GM18519 (cell line): ENCODE results near the gene SMAGP.

Experiments
- ATAC-seq: cut with Tn5 transposase; IDR thresholded peaks from one replicate; pipeline ENCODE4 v1.9.1; 2021; ENCODE audit warnings: mild to moderate bottlenecking, moderate library complexity; ENCODE audit not compliant: unreplicated experiment, low FRiP score

SMAGP gene

GRCh38 chr12:51198568-51199365 is 71.4 kb downstream of the SMAGP start:
- ATAC-seq = no peak

DNA sequence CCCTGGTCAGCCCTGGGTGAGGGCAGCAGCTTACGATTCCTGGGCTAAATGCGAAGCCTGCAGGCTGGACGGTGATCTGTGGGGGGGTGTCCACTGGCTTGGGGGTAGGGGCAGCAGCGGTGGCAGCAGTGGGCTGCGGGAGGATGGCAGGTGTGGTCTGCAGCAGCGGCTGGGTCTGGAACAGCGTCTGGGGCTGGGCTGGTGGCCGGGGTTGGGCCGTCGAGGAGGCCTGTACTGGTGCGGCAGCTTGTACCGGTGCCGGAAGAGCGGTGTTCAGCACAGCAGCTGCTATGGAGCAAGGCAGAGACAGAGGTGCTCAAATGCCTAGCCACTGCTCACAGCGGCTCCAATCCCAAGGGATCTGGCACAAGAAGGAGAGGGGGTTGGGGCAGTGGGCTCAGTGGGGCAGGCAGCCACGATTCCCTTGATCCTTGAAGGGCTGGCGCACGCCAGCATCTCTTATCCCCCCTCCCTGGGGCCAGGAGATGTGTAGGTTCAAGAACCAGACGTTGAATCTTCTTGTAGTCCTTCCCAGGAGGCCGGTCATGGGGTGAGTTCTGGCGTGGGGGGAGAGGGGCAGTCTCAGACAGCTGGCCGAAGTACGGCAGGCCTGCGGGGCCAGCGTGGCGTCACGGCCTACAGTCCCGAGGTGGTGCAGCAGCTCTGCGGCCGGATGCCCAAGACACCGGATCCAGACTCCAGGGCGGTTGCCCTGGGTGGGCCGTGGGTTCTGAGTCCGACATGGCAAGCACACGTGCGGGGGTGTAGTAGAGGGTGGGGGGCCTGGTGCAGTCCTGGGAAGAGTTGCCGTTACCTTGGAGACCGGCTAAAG is 72.3 kb downstream of the SMAGP start:
- no peak for ATAC-seq

DNA sequence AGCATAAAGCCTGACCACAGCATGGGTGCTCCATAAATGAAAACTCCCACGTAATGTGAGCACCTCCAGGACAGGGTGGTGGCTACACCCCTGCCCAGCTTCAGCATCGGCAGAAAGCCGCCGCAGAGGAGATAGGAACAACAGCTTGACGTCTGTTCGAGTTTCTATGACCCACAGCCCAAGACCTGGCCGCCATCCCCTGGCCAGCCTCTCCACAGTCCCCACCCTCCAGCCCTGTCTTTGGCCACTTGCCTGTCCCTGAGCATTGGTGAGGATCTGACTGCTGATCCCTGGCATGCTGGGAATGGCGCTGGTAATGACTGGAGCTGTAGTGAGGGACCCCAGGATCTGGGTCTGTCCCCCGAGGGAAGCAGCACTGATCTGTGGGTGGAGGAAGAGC is 73.7 kb downstream of the SMAGP start:
- ATAC-seq = no peak

GRCh38 chr12:51195841-51196240 is 74.4 kb downstream of the SMAGP start:
- no peak for ATAC-seq
